ENCODE results near the gene PARP1.

The PARP1 gene

GRCh38 chr1:226384040-226384439 is 23.9 kb downstream of the PARP1 start:
- Mint-ChIP-seq H3K4me3 (no peak overlapping the region), H3K36me3 (ENCODE audit: low read depth) (peaks cover 100% of the 10 kb centered on the region), H3K9me3 (no peaks in the 10 kb centered on the region), H3K27ac (no peak overlapping the region), H3K4me1 (ENCODE audit: low read depth) (peaks cover 17% of the 10 kb centered on the region), H3K27me3 (no peaks in the 10 kb centered on the region)
- no peak for DNase-seq

- peak overlapping the region; percentile 55 for H3K27ac Mint-ChIP-seq
- peaks cover 17% of the 10 kb centered on the region for H3K4me1 Mint-ChIP-seq (ENCODE audit: low read depth)
Observed at GRCh38 chr1:226382030-226382429, 25.9 kb downstream of the PARP1 start.

GRCh38 chr1:226381226-226381998 is 26.5 kb downstream of the PARP1 start:
- Mint-ChIP-seq H3K27me3 (no peaks in the 10 kb centered on the region), H3K4me3 (no peak overlapping the region), H3K9me3 (no peaks in the 10 kb centered on the region), H3K4me1 (ENCODE audit: low read depth) (peaks cover 17% of the 10 kb centered on the region), H3K27ac (peak overlapping the region; percentile 55), H3K36me3 (ENCODE audit: low read depth) (peaks cover 100% of the 10 kb centered on the region)
- no peak for DNase-seq

More at GRCh38 chr1:226382030-226382429, 25.9 kb downstream of the PARP1 start:
- Mint-ChIP-seq H3K9me3 (no peaks in the 10 kb centered on the region), H3K27me3 (no peaks in the 10 kb centered on the region), H3K36me3 (ENCODE audit: low read depth) (peaks cover 100% of the 10 kb centered on the region), H3K4me3 (no peak overlapping the region)
- DNase-seq = no peak

- Mint-ChIP-seq H3K4me1 (ENCODE audit: low read depth) (peaks cover 17% of the 10 kb centered on the region), H3K27ac (peak overlapping the region; percentile 29), H3K27me3 (no peaks in the 10 kb centered on the region), H3K4me3 (no peak overlapping the region), H3K9me3 (no peaks in the 10 kb centered on the region), H3K36me3 (ENCODE audit: low read depth) (peaks cover 100% of the 10 kb centered on the region)
- DNase-seq = no peak
Observed at GRCh38 chr1:226378071-226378470, 29.8 kb downstream of the PARP1 start.

GRCh38 chr1:226376300-226376699 is 31.6 kb downstream of the PARP1 start:
- no peak for DNase-seq
- Mint-ChIP-seq H3K4me3 (no peak overlapping the region), H3K9me3 (no peaks in the 10 kb centered on the region), H3K4me1 (ENCODE audit: low read depth) (peaks cover 14% of the 10 kb centered on the region), H3K27me3 (no peaks in the 10 kb centered on the region), H3K36me3 (ENCODE audit: low read depth) (peaks cover 100% of the 10 kb centered on the region), H3K27ac (no peak overlapping the region)

- Mint-ChIP-seq H3K36me3 (ENCODE audit: low read depth) (peaks cover 100% of the 10 kb centered on the region), H3K27ac (peak overlapping the region; percentile 13), H3K4me3 (no peak overlapping the region), H3K9me3 (no peaks in the 10 kb centered on the region), H3K27me3 (no peaks in the 10 kb centered on the region), H3K4me1 (ENCODE audit: low read depth) (no peaks in the 10 kb centered on the region)
- DNase-seq = peak; percentile 6
Observed at GRCh38 chr1:226373376-226373775, 34.5 kb downstream of the PARP1 start.

- peaks cover 100% of the 10 kb centered on the region for H3K36me3 Mint-ChIP-seq (ENCODE audit: low read depth)
- H3K4me1 Mint-ChIP-seq (ENCODE audit: low read depth) = no peaks in the 10 kb centered on the region
- no peak overlapping the region for H3K4me3 Mint-ChIP-seq
- peak overlapping the region; percentile 50 for H3K27ac Mint-ChIP-seq
- H3K27me3 Mint-ChIP-seq = no peaks in the 10 kb centered on the region
- DNase-seq = peak; percentile 8
- no peaks in the 10 kb centered on the region for H3K9me3 Mint-ChIP-seq
Observed at GRCh38 chr1:226372885-226373284, 35.0 kb downstream of the PARP1 start.

- DNase-seq = peak; percentile 18
- H3K36me3 Mint-ChIP-seq (ENCODE audit: low read depth) = peaks cover 100% of the 10 kb centered on the region
- no peaks in the 10 kb centered on the region for H3K9me3 Mint-ChIP-seq
- no peak overlapping the region for H3K4me3 Mint-ChIP-seq
- H3K4me1 Mint-ChIP-seq (ENCODE audit: low read depth) = no peaks in the 10 kb centered on the region
- H3K27ac Mint-ChIP-seq = no peak overlapping the region
- H3K27me3 Mint-ChIP-seq = no peaks in the 10 kb centered on the region
Observed at GRCh38 chr1:226371866-226372490, 35.9 kb downstream of the PARP1 start.

- Mint-ChIP-seq H3K27ac (peak overlapping the region; percentile 38), H3K4me1 (ENCODE audit: low read depth) (no peaks in the 10 kb centered on the region), H3K36me3 (ENCODE audit: low read depth) (peaks cover 100% of the 10 kb centered on the region), H3K27me3 (no peaks in the 10 kb centered on the region), H3K9me3 (no peaks in the 10 kb centered on the region), H3K4me3 (no peak overlapping the region)
- DNase-seq = peak; percentile 11
Observed at GRCh38 chr1:226371027-226371694, 36.7 kb downstream of the PARP1 start.

GRCh38 chr1:226370144-226370923 is 37.6 kb downstream of the PARP1 start:
- DNase-seq = no peak
- H3K4me3 Mint-ChIP-seq = no peak overlapping the region
- H3K9me3 Mint-ChIP-seq = no peaks in the 10 kb centered on the region
- peak overlapping the region; percentile 55 for H3K27ac Mint-ChIP-seq
- no peaks in the 10 kb centered on the region for H3K27me3 Mint-ChIP-seq
- H3K4me1 Mint-ChIP-seq (ENCODE audit: low read depth) = no peaks in the 10 kb centered on the region
- peaks cover 100% of the 10 kb centered on the region for H3K36me3 Mint-ChIP-seq (ENCODE audit: low read depth)

GRCh38 chr1:226369110-226369509 is 38.8 kb downstream of the PARP1 start:
- Mint-ChIP-seq H3K36me3 (ENCODE audit: low read depth) (peaks cover 100% of the 10 kb centered on the region), H3K4me3 (no peak overlapping the region), H3K9me3 (no peaks in the 10 kb centered on the region)

GRCh38 chr1:226366290-226366689 is 41.6 kb downstream of the PARP1 start:
- no peaks in the 10 kb centered on the region for H3K9me3 Mint-ChIP-seq

More at GRCh38 chr1:226369110-226369509, 38.8 kb downstream of the PARP1 start:
- Mint-ChIP-seq H3K27ac (peak overlapping the region; percentile 8), H3K4me1 (ENCODE audit: low read depth) (no peaks in the 10 kb centered on the region), H3K27me3 (no peaks in the 10 kb centered on the region)
- no peak for DNase-seq

GRCh38 chr1:226365831-226366231 is 42.1 kb downstream of the PARP1 start:
- no peak overlapping the region for H3K4me3 Mint-ChIP-seq
- DNase-seq = no peak
- H3K27me3 Mint-ChIP-seq = no peaks in the 10 kb centered on the region
- H3K9me3 Mint-ChIP-seq = no peaks in the 10 kb centered on the region
- peaks cover 99% of the 10 kb centered on the region for H3K36me3 Mint-ChIP-seq (ENCODE audit: low read depth)
- no peaks in the 10 kb centered on the region for H3K4me1 Mint-ChIP-seq (ENCODE audit: low read depth)
- H3K27ac Mint-ChIP-seq = no peak overlapping the region

More at GRCh38 chr1:226366290-226366689, 41.6 kb downstream of the PARP1 start:
- no peaks in the 10 kb centered on the region for H3K4me1 Mint-ChIP-seq (ENCODE audit: low read depth)
- H3K36me3 Mint-ChIP-seq (ENCODE audit: low read depth) = peaks cover 100% of the 10 kb centered on the region
- DNase-seq = no peak
- H3K4me3 Mint-ChIP-seq = no peak overlapping the region
- no peak overlapping the region for H3K27ac Mint-ChIP-seq
- H3K27me3 Mint-ChIP-seq = no peaks in the 10 kb centered on the region

- no peak for DNase-seq
- Mint-ChIP-seq H3K27ac (no peak overlapping the region), H3K4me3 (no peak overlapping the region), H3K36me3 (ENCODE audit: low read depth) (peaks cover 99% of the 10 kb centered on the region), H3K9me3 (no peaks in the 10 kb centered on the region), H3K27me3 (no peaks in the 10 kb centered on the region), H3K4me1 (ENCODE audit: low read depth) (no peaks in the 10 kb centered on the region)
Observed at GRCh38 chr1:226364901-226365565, 42.9 kb downstream of the PARP1 start.

Data from activated T-cell treated with anti-CD3 and anti-CD28 coated beads, Interleukin-2, amount 50 U/mL, for 24 hours (primary cell).